8988T (cell line): ENCODE data around the gene ZNRF2.
"Not testable (repeated sequence)": the region's sequence is repeated elsewhere in the genome, so short reads cannot be mapped to it uniquely, and the experiment has no call there.

Experiments used
- DNase-seq: peaks from one replicate; pipeline ENCODE4 v3.0.0; 2011

ZNRF2 gene

DNA sequence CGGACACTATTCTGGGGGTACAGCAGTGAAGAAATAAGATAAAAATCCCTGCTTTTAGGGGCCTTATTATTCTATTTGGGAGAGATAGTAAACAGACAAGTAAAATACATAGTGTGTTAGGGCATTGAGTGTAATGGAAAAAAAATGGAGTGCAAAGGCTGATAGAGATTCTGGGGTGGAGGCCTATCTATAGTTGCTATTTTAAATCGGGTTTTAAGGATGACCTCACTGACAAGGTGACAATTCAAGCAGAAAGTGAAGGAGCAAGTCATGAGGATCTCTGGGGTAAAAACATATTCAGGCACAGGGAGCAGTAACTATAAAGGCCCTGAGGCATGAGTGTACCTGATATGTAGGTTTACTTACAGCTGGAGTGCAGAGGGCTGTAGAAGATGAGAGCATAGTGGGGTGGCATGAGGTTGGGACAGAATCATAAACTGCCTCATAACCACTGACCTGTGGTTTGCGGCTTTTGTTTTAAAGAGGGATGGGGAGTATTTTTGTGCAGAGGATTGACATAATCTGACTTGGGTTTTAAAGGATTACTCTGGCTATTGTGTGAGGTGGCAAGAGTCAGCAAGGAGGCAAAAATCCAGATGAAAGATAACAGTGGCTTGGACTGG lies 8.1 kb downstream of the ZNRF2 start:
- not testable (repeated sequence) for DNase-seq

DNA sequence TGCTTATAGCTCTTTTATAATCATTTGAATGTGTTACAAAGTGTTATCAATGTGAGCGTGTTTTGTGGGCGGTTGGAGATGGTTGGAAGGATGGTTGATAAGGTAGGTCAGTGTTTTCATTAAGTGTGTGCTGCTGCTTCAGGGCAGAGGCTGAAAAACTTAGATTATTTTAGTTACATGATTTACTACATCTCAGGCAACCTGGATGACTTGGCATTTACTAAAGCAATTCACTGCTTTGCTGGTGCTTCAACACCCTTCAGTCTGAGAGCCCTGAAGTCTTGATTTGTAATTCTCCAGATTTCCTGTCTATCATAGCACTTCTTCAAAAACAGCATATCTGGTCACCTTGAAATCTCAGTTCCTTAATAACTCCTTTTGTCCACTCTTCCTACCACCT lies 11.9 kb downstream of the ZNRF2 start:
- not testable (repeated sequence) for DNase-seq

DNA sequence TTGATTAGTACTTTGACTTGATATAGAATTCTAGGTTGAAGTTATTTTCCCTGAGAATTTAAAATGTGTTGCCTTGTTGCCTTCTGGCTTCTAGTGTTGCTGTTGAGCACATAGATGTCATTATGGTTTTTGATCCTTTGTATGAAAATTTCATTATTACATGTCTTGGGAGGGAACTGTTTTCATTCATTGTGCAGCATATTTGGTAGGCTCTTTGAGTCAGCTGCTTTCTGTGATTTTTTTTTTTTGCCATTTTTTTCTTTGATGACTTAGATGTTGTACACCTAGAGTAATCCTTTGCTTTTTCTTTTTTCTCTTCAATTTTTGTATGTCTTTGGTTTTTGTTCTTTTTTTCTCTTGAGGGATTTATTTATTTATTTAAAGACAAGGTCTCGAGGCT lies 13.1 kb downstream of the ZNRF2 start:
- DNase-seq: not testable (repeated sequence)

DNA sequence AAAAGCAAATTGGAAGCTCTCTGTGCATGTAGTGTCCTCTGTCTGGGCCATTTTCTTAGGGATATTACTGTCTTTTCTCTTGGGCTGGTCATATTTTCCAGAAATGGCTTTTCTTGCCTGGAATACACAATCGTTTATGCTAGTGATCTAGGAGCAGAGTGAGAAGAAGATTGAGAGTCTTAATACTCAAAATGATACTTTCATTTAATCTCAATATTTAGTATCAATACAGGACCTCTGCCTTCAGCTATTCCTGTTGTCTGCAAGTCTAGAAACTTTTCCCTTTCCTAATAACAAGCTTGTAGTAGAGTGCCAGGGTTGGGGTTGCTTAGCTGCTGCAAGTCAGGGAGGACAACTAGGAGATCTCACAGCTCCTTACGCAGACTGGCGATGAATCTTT lies 14.0 kb downstream of the ZNRF2 start:
- DNase-seq: not testable (repeated sequence)

DNA sequence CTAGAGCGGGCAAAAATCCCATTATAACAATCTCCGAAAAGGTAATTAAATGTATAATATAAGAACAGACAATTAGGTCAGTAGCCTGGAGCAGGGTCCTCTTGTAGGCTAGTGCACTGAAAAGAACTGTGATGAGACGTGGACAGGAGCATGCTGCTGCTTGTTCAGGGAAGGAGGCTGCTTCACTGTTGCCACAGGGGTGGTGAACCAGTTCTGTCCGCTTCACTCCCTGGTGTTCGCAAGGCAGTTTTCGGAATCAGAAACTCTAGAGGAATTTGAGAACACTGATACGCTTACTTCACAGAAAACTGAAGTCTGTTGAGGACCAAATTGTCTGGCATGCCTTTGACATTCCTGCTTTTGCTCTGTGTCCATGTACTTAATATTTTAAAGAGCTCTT lies 17.4 kb downstream of the ZNRF2 start:
- DNase-seq: no peak

DNA sequence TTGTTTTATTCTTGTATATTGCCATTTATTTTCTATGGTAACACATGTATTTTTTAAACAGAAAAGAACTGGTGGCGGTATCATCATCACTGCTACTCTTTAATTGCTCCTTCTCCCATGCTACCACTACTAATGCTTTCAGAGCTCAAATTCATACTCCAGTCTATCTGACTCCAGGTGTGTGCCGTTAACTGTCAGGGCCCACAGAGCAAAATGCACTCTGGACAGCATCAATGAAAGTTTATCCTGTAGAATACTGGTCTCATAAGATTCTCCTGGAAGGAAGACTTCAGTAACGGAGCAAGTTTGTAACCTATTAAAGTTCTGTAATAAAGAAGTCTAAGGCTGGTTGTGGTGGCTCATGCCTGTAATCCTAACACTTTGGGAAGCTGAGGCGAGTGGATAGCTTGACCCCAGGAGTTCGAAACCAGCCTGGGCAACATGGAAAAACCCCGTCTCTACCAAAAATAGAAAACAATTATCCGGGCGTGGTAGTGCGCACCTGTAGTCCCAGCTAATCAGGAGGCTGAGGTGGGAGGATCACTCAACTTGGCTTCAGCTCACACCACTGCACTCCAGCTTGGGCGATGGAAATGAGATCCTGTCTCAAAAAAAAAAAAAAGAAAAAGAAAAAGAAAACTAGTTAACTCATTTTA lies 18.4 kb downstream of the ZNRF2 start:
- no peak for DNase-seq

DNA sequence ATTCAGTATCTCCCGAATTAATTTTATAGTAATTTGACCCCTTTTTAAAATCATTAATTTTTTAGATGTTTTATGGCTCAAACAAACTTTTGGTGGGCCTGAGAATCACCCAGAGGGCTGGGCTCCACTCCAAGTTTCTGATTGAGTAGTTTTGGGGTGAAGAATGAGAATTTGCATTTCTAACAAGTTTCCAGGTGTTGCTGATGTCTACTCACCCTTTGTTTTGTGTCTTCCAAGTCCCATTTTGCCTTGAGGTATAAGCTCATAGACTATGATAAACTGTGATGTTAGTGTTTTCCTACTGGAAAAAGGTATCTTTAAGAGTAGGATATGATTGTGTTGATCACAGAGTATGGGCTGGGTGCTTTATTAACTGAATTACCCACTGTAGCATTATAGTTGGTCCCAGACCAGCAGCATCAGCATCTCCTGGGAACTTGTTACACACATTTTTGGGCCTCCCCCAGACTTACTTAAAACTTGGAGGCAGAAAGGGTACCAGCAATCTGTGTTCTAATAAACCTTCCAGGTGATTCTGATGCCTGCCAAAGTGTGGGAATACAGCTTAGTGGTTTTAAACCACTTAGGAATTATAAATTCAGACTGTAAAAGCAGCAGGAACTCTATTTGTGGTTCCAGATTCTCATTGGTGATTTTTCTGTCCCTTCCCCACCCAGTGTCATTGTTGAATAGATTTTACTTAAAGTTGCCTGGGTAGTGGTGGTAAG lies 19.1 kb downstream of the ZNRF2 start:
- DNase-seq: no peak

DNA sequence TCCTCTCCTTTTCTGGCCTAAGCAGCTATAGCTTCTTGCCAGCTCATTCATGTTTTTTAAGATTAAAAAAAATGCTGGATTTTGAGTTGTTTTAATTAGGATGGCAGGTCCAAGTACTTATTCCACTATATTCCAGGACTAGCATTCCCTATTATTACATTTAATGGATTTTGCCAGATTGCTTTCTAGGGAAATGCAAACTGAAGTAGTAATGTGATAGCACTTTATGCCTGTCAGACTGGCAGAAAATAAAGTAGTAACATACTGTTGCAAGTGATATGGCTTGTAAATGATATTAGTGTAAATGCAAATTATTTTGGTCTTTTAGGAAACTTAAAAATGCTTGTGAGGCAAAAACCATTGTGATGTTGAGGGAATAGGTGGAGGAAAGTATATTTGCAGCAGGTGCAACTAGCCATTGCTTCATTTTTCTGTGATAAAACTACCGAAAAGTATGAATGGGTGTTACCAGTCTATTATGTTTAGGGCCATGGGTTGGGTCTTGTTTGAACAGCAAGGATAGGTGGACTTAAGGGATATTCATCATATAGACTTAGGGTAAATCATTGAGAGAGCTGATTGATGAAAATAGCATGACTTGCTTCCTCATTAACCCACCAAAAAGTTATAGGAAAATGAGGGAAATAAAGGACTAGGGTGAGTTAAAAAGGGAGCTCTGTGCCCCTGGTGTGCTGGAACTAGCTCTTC lies 19.9 kb downstream of the ZNRF2 start:
- no peak for DNase-seq

DNA sequence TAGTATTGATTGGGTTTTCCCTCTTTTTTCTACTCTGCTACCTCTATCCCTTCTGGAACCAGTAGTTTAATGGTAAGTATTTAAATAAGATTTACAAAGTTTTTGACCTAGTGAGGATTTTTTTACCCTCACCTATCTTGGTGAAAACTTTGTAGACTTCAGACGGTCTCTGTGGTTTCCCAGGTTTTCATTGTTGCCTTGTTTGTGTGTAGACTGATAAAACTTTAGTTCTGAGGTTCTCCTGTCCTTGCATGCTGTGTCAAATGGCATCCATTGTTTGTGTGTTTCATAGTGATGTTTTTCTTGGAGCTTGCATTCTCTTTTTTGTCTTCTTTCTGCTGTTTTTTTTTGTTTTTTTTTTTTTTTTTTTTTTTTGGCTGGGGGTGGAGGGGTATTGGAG lies 22.6 kb downstream of the ZNRF2 start:
- no peak for DNase-seq

DNA sequence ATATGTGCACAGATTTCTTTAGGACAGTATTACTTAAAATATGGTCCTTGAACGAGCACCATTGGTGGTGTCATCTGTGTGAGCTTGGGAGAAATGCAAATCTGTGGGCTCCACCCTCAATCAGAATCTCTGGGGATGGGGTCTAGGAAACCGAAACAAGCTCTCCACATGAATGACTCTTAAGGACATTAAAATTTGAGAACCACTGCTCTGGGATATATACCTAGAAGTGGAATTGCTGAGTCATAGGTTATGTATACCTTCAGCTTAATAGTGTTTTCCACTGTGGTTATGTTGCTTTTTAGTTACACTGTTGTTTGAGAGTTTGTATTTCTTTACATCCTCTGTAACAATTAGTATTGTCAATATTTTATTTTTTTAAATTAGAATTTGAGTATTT lies 24.0 kb downstream of the ZNRF2 start:
- no peak for DNase-seq

DNA sequence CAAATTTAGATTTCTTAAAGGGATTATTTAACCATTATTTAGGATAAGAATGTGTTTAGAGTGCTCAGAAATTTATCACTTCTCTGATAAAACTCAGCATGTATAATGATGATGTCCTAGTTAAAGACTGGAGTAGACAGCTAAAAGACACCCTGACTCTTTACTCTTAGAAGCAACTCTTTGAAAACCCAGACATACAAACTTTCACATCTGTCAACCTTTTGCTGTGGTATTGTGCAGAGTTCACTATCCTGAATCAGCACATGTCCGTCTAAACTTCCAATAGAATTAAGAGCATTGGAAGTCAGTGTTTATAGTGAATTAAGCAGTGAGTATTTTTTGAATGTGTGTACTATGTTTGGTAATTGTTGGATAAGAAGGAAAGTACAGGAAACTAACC lies 24.9 kb downstream of the ZNRF2 start:
- no peak for DNase-seq

DNA sequence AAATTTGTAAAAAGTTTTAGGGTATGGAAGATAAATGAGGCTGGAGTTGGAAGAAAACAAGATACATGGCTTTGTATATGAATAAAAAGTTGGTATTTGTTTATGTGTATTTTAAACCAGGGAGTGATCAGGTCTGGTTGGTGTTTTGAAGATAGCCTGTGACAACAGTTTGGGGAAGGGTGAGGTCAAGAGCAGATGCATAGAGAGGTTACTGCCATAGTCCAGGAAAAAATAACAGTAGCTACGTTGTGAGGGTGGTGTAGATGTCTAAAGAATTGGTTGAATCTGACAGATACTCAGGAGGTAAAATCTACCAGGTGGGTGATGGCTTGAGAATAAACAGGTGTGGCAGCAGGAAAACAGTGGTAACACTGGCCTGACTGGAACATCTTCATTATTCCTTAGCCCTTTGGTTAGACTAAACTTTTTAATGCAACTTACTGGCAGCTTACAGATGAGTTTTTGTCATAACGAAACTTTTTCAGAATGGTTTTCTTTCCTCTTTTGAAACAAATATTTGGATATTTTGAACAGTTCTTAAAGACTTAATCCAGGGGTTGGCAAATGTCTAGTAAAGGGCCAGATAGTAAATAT lies 25.5 kb downstream of the ZNRF2 start:
- no peak for DNase-seq

DNA sequence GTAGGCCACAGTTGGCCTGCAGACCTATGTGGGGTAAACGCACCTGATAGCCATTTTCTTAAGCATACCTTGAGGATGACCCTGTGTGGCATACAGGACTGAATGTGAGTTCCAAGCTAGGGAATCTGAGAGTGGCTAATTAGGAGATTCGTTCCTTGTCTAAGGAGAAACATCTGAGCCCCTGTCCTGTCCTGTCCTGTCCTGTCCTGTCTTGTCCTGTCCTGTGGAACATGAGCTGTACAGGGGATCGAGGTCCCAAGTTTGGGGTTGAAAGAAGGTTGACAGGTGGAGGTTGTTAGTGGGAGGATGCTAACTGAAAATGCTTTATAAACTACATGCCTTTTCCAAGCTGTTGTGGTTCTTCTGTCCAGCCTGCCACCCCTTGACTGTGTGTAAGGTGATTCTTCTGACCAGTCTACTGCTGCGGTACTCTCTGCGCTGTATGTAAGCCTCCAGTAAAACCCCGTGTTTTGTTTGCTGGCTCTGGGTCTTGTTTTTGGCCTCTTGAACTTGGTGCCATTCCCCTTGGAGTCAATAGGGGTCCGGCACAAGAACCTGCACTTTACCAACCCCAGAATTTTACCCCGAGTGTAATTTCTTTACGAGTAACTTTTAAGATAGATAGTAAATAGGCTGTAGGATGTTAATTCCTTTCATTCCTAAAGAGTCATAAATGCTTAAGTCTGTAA lies 26.4 kb downstream of the ZNRF2 start:
- no peak for DNase-seq

DNA sequence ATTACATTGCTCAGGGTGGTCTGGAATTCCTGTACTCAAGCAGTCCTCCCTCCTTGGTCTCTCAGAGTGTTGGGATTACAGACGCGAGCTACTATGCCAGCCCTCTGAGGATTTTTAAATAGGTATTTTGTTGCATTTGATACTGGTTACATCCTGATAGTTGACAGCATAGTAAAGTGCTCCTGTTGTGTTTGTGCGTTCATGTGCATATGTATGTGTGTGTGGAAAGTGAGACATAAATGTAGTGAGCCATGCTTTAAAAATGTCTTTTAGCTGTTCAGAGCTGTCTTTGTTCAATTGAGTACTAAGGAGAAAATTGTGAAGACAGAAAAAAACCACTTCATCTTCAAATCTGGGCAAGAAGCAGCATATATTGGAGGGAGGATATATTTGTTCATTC lies 27.8 kb downstream of the ZNRF2 start:
- no peak for DNase-seq

DNA sequence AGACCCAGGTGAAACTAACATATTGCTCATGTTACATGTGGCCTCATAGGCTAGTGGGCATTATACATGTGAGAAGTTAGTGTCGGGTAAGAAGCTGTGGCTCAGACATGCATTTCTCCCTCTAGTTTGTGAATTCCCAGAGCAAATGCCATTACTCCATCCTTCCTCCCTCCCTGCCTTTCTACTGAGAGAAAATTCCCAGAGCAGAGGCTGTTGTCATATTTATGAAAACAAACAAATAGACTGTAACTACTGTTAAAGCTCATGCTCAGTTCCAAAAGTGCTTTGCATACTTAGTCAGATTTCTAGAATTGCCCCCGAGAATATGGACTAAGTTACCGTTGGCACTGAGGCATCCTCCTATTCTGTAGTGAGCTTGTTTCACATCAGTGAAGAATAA lies 29.0 kb downstream of the ZNRF2 start:
- DNase-seq: no peak

DNA sequence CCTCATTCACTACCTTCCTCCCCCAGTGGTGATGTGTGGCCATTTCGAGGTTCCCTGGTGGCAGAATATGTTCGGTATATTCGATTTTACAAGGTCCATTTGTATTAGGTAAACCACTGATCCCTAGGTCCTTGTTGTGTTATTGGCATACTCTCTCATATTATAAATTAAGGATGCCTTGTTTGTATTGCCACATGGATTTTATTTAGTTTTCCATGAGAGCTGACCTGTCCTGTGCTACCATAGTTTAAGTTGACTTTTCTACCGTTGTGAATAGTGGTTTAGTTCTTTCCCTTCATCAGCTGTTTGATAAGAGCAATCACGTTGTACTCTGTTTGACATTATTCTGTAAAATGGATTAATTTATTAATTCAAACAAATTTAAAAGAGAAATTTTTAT lies 29.4 kb downstream of the ZNRF2 start:
- DNase-seq: no peak

DNA sequence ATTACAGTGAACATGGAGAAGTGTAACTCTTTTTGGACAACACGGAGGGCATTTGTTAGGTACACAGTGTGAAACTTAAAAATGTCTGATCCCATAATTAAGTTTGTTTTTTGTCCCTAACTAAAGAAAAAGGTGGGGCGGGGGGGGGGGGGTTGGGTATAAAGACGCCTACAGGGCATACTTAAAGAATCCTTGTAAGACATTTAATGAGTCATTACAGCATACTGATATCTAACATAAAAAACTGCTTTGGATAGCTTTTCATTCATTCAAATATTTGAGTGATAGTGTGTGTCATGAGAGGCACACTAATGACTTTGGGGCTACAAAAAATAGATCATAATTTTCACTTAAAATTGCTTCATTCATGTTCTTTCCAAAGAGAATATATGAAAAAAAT lies 31.2 kb downstream of the ZNRF2 start:
- DNase-seq: no peak

DNA sequence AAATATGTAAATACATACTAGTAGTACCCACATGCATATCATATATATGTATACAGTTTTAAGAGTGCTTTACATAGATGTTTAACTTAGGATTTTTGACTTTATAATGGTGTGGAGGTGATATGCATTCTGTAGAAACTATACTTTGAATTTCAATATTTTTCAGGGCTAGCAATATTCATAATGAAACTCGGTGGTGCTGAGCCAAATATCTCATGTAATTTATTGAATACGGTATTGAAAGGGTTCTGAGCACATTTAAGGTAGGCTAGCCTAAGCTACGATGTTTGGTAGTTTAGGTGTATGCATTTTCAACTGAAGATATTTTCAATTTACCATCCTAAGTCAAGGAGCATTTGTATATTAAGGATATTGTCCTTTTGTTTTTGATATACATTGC lies 36.0 kb downstream of the ZNRF2 start:
- DNase-seq: no peak

DNA sequence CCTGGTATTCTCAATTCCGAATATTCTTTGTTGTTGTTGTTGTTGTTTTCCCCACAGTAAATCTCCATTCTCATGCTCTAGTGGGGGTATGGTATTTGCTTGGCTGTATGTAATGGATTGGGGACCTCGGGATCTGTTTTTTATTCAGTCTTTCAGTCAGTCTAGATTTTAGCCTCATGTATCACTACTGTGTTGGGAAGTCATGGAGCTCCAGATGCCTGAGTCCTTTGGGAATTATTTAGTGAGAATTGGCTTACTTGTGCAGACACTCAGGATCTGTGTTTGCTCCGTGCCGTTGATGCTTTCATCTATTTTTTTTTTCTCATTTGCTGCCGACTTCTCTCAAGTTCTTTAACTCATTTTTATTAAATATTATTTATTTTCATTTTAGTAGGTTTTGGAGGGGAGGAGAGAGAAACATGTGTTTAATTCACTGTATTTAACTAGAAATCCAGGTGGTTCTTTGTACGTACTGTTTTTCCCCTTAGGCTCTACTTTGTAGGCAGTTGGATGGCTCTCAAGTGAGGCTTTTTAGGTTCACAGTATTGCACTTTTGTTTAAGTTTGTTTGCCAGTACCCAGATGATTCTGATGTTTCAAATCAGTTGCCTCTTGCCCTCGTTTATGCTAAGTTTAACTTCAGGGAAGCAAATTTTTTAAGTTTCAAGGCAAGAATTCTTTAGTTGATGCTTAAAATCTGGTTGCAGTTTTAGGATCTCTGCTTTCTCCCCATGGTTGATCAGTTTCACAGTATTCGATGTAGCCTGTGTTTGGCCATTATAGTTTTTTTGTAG lies 36.9 kb downstream of the ZNRF2 start:
- no peak for DNase-seq

DNA sequence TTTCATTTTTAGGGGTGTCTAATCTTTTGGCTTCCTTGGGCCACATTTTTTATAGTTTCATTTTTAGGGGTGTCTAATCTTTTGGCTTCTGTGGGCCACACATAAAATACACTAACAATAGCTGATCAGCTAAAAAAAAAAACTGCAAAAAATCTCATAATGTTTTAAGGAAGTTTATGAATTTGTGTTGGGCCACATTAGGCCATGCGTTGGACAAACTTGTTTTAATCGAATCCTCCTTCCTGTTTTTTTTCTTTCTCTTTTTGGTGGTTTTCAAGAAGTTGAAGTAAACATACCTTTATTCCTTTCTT lies 37.4 kb downstream of the ZNRF2 start:
- no peak for DNase-seq

DNA sequence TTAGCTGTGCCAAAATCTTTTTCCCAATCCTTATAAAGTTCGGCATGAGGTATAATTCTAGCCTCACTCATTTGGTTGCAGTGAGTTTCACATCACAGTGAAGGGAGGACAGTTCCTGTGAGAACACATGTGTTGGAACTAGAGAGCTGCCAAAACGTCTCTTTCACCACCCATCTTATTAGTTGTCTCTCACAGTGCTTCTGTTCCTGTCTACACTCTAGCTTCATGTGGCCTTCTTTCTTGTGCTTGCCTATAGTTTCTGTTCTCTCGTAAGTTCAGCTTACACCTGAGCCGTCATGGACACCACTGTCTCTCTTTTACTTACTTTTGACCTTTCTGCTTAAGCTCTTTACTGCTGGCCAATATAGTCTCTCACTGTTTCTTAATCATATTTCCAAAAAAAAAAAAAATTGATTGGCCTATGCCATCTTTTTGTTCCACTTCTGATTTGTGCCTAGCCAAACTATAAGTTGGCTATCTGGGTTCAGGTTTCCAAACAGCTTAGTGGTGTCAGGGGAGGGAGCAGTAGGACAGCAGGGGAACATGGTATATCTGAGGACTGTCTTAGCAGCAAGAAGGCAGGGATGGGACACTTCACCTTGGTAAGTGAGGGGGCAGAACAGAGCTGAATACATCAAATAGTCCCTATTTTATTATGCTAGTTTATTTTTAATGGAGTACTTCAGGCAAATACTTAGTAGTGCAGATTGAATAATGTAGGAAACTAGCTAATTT lies 38.0 kb downstream of the ZNRF2 start:
- no peak for DNase-seq

DNA sequence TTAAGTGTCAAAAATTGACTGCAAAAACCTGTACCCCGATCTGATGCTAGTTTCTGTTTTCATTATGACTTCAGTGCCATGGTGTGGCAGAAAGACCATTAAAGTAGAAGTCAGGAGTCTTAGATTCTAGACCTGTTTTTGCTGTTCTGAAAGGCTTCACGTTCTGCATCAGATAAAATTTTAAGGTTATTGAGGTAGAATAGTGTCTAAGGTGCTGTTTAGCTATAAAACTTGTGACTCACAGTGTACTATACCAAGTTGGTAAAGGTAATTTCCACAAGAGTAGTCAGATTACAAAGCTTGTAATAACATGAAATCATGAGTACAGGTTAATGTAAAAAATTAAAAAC lies 38.6 kb downstream of the ZNRF2 start:
- DNase-seq: no peak
